Thyroid gland (tissue), 4 donors: ENCODE measurements around the gene ZNF862.

Experiments
- POLR2A ChIP-seq, 2 donors: fragments of 450-650 bp; IDR thresholded peaks; one replicate each; pipeline ENCODE4 v1.6.1; 2017; ENCODE audit warnings: antibody characterized with exemption in 2 of 2, mild to moderate bottlenecking in 2 of 2, moderate library complexity in 1 of 2
- TF ChIP-seq, protein P1 (sequence below), 6 experiments: fragments of 200-600 bp in 3 of 6; fragments of 450-650 bp in 3 of 6; sonication (generic) in 3 of 6; IDR thresholded peaks; one replicate each; pipeline ENCODE4 v1.5.1; 2016 to 2019; ENCODE audit warnings: antibody characterized with exemption in 6 of 6, mild to moderate bottlenecking in 2 of 6, inconsistent platforms in 1 of 6, moderate library complexity in 1 of 6

DNA sequence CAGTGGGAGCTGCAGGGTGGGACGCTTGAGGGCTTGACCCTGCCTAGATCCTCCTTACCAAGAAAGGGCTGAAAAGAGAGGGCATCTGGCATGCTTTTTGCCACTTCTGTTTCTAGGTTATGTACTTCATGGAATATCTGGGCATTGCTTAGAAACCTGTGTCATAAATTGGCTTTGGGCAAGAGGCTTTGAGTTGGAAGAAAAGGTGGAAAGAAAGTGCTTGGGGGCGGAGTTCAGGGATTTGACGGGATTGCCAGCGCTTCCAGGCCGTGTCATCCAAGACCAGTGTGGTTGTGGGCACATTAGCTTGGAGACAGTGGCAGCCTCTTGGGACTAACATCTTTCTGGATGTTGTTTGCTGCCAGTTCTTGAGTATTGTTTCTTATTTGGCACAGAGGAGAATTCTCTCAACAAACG lies 825 bp downstream of the ZNF862 start:
- TF ChIP-seq, protein P1, sequence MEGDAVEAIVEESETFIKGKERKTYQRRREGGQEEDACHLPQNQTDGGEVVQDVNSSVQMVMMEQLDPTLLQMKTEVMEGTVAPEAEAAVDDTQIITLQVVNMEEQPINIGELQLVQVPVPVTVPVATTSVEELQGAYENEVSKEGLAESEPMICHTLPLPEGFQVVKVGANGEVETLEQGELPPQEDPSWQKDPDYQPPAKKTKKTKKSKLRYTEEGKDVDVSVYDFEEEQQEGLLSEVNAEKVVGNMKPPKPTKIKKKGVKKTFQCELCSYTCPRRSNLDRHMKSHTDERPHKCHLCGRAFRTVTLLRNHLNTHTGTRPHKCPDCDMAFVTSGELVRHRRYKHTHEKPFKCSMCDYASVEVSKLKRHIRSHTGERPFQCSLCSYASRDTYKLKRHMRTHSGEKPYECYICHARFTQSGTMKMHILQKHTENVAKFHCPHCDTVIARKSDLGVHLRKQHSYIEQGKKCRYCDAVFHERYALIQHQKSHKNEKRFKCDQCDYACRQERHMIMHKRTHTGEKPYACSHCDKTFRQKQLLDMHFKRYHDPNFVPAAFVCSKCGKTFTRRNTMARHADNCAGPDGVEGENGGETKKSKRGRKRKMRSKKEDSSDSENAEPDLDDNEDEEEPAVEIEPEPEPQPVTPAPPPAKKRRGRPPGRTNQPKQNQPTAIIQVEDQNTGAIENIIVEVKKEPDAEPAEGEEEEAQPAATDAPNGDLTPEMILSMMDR (IDR thresholded peaks at IDR 0.05), result no peak
- TF ChIP-seq POLR2A (IDR thresholded peaks at IDR 0.05), result no peak
